ENCODE data around the gene RBFOX1.

DNA sequence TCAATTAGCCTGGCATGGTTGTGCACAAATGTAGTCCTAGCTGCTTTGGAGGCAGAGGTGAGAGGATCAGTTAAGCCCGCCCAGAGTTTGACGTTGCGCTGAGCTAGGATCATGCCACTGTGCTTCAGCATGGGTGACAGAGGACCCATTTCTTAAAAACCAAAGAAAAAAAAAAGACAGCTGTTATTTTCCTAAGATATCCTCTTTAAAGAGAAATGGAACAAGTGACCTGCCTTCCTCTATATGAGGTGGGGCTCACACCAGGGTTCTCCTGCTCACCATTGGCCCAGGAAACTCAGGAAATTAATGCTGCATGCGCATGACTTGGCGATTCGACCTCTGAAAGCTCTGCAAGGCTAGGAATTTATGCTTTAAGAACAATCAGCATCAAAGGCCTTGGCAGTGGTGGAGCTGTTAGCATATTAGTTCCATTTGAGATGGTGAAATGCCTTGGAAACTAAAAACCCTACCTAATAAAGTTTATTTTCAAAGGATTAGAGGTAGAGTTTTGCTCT, 108.3 kb downstream of the RBFOX1 start:
- TF ChIP-seq, protein P1, sequence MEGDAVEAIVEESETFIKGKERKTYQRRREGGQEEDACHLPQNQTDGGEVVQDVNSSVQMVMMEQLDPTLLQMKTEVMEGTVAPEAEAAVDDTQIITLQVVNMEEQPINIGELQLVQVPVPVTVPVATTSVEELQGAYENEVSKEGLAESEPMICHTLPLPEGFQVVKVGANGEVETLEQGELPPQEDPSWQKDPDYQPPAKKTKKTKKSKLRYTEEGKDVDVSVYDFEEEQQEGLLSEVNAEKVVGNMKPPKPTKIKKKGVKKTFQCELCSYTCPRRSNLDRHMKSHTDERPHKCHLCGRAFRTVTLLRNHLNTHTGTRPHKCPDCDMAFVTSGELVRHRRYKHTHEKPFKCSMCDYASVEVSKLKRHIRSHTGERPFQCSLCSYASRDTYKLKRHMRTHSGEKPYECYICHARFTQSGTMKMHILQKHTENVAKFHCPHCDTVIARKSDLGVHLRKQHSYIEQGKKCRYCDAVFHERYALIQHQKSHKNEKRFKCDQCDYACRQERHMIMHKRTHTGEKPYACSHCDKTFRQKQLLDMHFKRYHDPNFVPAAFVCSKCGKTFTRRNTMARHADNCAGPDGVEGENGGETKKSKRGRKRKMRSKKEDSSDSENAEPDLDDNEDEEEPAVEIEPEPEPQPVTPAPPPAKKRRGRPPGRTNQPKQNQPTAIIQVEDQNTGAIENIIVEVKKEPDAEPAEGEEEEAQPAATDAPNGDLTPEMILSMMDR (IDR thresholded peaks at IDR 0.05), result no peak
- no peak for TF ChIP-seq EZH2 (IDR thresholded peaks at IDR 0.05; ENCODE audit: borderline replicate concordance, insufficient read depth, low read depth, low read length, poor library complexity, severe bottlenecking)
